Memory B cell (primary cell): ENCODE data around the gene SIGLEC8.
"Not testable (repeated sequence)": the region's sequence is repeated elsewhere in the genome, so short reads cannot be mapped to it uniquely, and the experiment has no call there.

Experiments
- ATAC-seq: fragments of 150-1000 bp; cut with Tn5 transposase; 2 replicates; pipeline ENCODE4 v1.10.0; 2021; ENCODE audit warnings: low read depth, mild to moderate bottlenecking, moderate library complexity
- DNase-seq, 2 donors: peaks; one replicate each; pipeline ENCODE4 v3.0.0; 2022; ENCODE audit warnings: low spot score in 2 of 2
- H3K27ac Mint-ChIP-seq: one replicate; pipeline ENCODE4 v1.8.0; 2022; ENCODE audit warnings: mild to moderate bottlenecking, moderate library complexity, mixed read lengths
- H3K27me3 Mint-ChIP-seq: one replicate; pipeline ENCODE4 v1.8.0; 2022; ENCODE audit warnings: mixed read lengths
- H3K36me3 Mint-ChIP-seq: one replicate; pipeline ENCODE4 v1.8.0; 2022; ENCODE audit warnings: mild to moderate bottlenecking, mixed read lengths
- H3K4me1 Mint-ChIP-seq: one replicate; pipeline ENCODE4 v1.8.0; 2022; ENCODE audit warnings: mixed read lengths
- H3K4me3 Mint-ChIP-seq: one replicate; pipeline ENCODE4 v1.8.0; 2022; ENCODE audit warnings: mild to moderate bottlenecking, moderate library complexity, mixed read lengths
- H3K9me3 Mint-ChIP-seq: one replicate; pipeline ENCODE4 v1.8.0; 2022; ENCODE audit warnings: mixed read lengths

SIGLEC8 gene

GRCh38 chr19:51458051-51458645 lies at the start of gene SIGLEC8:
TSS of gene SIGLEC8 (minus strand) at chr19:51458454. CDS start at chr19:51458387, 67 bp downstream.
- no peak for ATAC-seq
- H3K4me3 Mint-ChIP-seq = no peak within 1 kb of the TSS
- no peaks in the 10 kb centered on the region for H3K4me1 Mint-ChIP-seq
- H3K36me3 Mint-ChIP-seq = no peaks in the 10 kb centered on the region
- H3K27ac Mint-ChIP-seq = peak within 1 kb of the TSS; percentile 21
- H3K9me3 Mint-ChIP-seq = no peaks in the 10 kb centered on the region
- no peak for DNase-seq
- peaks cover 24% of the 10 kb centered on the region for H3K27me3 Mint-ChIP-seq

- Mint-ChIP-seq H3K4me3 (no peak overlapping the region), H3K4me1 (peaks cover 4% of the 10 kb centered on the region), H3K27ac (no peak overlapping the region), H3K9me3 (no peaks in the 10 kb centered on the region), H3K27me3 (no peaks in the 10 kb centered on the region), H3K36me3 (no peaks in the 10 kb centered on the region)
- DNase-seq = no peak
- ATAC-seq = no peak
Observed at GRCh38 chr19:51507640-51508058, 49.4 kb upstream of the SIGLEC8 start.

GRCh38 chr19:51507192-51507591 lies 48.9 kb upstream of the SIGLEC8 start:
- no peaks in the 10 kb centered on the region for H3K36me3 Mint-ChIP-seq
- H3K4me3 Mint-ChIP-seq = no peak overlapping the region
- peaks cover 5% of the 10 kb centered on the region for H3K4me1 Mint-ChIP-seq
- no peaks in the 10 kb centered on the region for H3K9me3 Mint-ChIP-seq
- H3K27ac Mint-ChIP-seq = no peak overlapping the region
- no peak for DNase-seq
- ATAC-seq = no peak
- no peaks in the 10 kb centered on the region for H3K27me3 Mint-ChIP-seq

- Mint-ChIP-seq H3K27ac (no peak overlapping the region), H3K9me3 (no peaks in the 10 kb centered on the region), H3K36me3 (no peaks in the 10 kb centered on the region), H3K4me3 (no peak overlapping the region), H3K4me1 (peaks cover 15% of the 10 kb centered on the region), H3K27me3 (no peaks in the 10 kb centered on the region)
- ATAC-seq = no peak
- DNase-seq = no peak
Observed at GRCh38 chr19:51505904-51506303, 47.6 kb upstream of the SIGLEC8 start.

GRCh38 chr19:51503896-51504295 lies 45.6 kb upstream of the SIGLEC8 start:
- H3K4me3 Mint-ChIP-seq = no peak overlapping the region

GRCh38 chr19:51503286-51503817 lies 45.1 kb upstream of the SIGLEC8 start:
- H3K27me3 Mint-ChIP-seq = no peaks in the 10 kb centered on the region
- H3K36me3 Mint-ChIP-seq = no peaks in the 10 kb centered on the region
- no peak overlapping the region for H3K27ac Mint-ChIP-seq
- no peak for ATAC-seq
- no peaks in the 10 kb centered on the region for H3K9me3 Mint-ChIP-seq
- peaks cover 12% of the 10 kb centered on the region for H3K4me1 Mint-ChIP-seq
- no peak for DNase-seq
- no peak overlapping the region for H3K4me3 Mint-ChIP-seq

More at GRCh38 chr19:51503896-51504295, 45.6 kb upstream of the SIGLEC8 start:
- ATAC-seq = no peak
- Mint-ChIP-seq H3K4me1 (peaks cover 12% of the 10 kb centered on the region), H3K27me3 (no peaks in the 10 kb centered on the region), H3K9me3 (no peaks in the 10 kb centered on the region), H3K27ac (no peak overlapping the region), H3K36me3 (no peaks in the 10 kb centered on the region)
- no peak for DNase-seq

- peak within 1 kb of the TSS; percentile 24 for H3K27ac Mint-ChIP-seq
- DNase-seq = no peak
- H3K27me3 Mint-ChIP-seq = no peaks in the 10 kb centered on the region
- no peaks in the 10 kb centered on the region for H3K36me3 Mint-ChIP-seq
- H3K9me3 Mint-ChIP-seq = no peaks in the 10 kb centered on the region
- ATAC-seq = peak; percentile 64
- H3K4me1 Mint-ChIP-seq = peaks cover 12% of the 10 kb centered on the region
- H3K4me3 Mint-ChIP-seq = peak within 1 kb of the TSS; percentile 43
Observed at GRCh38 chr19:51501594-51502263, 43.5 kb upstream of the SIGLEC8 start, which contains the start of gene SIGLEC12. TSS of gene SIGLEC12 (minus strand) at chr19:51501800. CDS start at chr19:51501733, 67 bp downstream.

- H3K27ac Mint-ChIP-seq, ATAC-seq, DNase-seq, H3K4me3 Mint-ChIP-seq, H3K36me3 Mint-ChIP-seq, H3K9me3 Mint-ChIP-seq, H3K27me3 Mint-ChIP-seq: not testable (repeated sequence)
- peaks cover 12% of the 10 kb centered on the region for H3K4me1 Mint-ChIP-seq
Observed at GRCh38 chr19:51500931-51501330, 42.7 kb upstream of the SIGLEC8 start.

GRCh38 chr19:51497666-51498065 lies 39.4 kb upstream of the SIGLEC8 start:
- no peak for ATAC-seq
- H3K9me3 Mint-ChIP-seq = no peaks in the 10 kb centered on the region
- no peak for DNase-seq
- peaks cover 3% of the 10 kb centered on the region for H3K27me3 Mint-ChIP-seq
- no peak overlapping the region for H3K27ac Mint-ChIP-seq
- H3K4me1 Mint-ChIP-seq = peaks cover 19% of the 10 kb centered on the region
- no peak overlapping the region for H3K4me3 Mint-ChIP-seq
- H3K36me3 Mint-ChIP-seq = no peaks in the 10 kb centered on the region

GRCh38 chr19:51493776-51494175 lies 35.5 kb upstream of the SIGLEC8 start:
- H3K36me3 Mint-ChIP-seq = no peaks in the 10 kb centered on the region
- no peaks in the 10 kb centered on the region for H3K9me3 Mint-ChIP-seq
- DNase-seq (no peak), ATAC-seq (no peak)
- H3K4me3 Mint-ChIP-seq = no peak overlapping the region
- H3K27me3 Mint-ChIP-seq = peaks cover 4% of the 10 kb centered on the region
- no peak overlapping the region for H3K27ac Mint-ChIP-seq
- peaks cover 7% of the 10 kb centered on the region for H3K4me1 Mint-ChIP-seq

- Mint-ChIP-seq H3K27me3 (peaks cover 4% of the 10 kb centered on the region), H3K27ac (no peak overlapping the region), H3K4me1 (peaks cover 7% of the 10 kb centered on the region), H3K4me3 (no peak overlapping the region), H3K9me3 (no peaks in the 10 kb centered on the region), H3K36me3 (no peaks in the 10 kb centered on the region)
- DNase-seq = no peak
- no peak for ATAC-seq
Observed at GRCh38 chr19:51491586-51491985, 33.3 kb upstream of the SIGLEC8 start.

- Mint-ChIP-seq H3K27ac (no peak overlapping the region), H3K27me3 (peaks cover 8% of the 10 kb centered on the region), H3K4me1 (peaks cover 11% of the 10 kb centered on the region), H3K4me3 (no peak overlapping the region), H3K36me3 (peaks cover 2% of the 10 kb centered on the region), H3K9me3 (peaks cover 3% of the 10 kb centered on the region)
- ATAC-seq = no peak
- no peak for DNase-seq
Observed at GRCh38 chr19:51490676-51491075, 32.4 kb upstream of the SIGLEC8 start.

GRCh38 chr19:51489113-51489512 lies 30.9 kb upstream of the SIGLEC8 start:
- H3K4me1 Mint-ChIP-seq = peaks cover 11% of the 10 kb centered on the region
- H3K36me3 Mint-ChIP-seq = peaks cover 2% of the 10 kb centered on the region
- no peak overlapping the region for H3K27ac Mint-ChIP-seq
- H3K4me3 Mint-ChIP-seq = no peak overlapping the region
- ATAC-seq (no peak), DNase-seq (no peak)
- H3K9me3 Mint-ChIP-seq = peaks cover 3% of the 10 kb centered on the region
- peaks cover 18% of the 10 kb centered on the region for H3K27me3 Mint-ChIP-seq

GRCh38 chr19:51488491-51488890 lies 30.2 kb upstream of the SIGLEC8 start:
- ATAC-seq = no peak
- Mint-ChIP-seq H3K36me3 (peaks cover 2% of the 10 kb centered on the region), H3K27me3 (peaks cover 17% of the 10 kb centered on the region), H3K4me3 (no peak overlapping the region), H3K27ac (no peak overlapping the region), H3K9me3 (peaks cover 3% of the 10 kb centered on the region), H3K4me1 (peaks cover 7% of the 10 kb centered on the region)
- no peak for DNase-seq
